HepG2 (cell line): ENCODE results near the gene NPBWR2. TPM values are rescaled to one million over a fixed set of nuclear protein-coding genes. Genes with fewer than 3 reads are reported as not detected.

Source experiments
- HNRNPK ChIP-seq: fragments of 200-400 bp; formaldehyde crosslinking; IDR thresholded peaks from 2 replicates; pipeline ENCODE4 v1.6.1; 2018; ENCODE audit warnings: low read length, low read depth, moderate library complexity, mild to moderate bottlenecking; ENCODE audit not compliant: poor library complexity, severe bottlenecking
- KDM2A ChIP-seq: sonication (generic); formaldehyde crosslinking; IDR thresholded peaks from 2 replicates; pipeline ENCODE4 v1.4.0; 2020; ENCODE audit warnings: low read depth, missing genetic modification reagents, borderline replicate concordance
- KDM5B ChIP-seq: sonication (generic); formaldehyde crosslinking; IDR thresholded peaks from 2 replicates; pipeline ENCODE4 v1.4.0; 2020; ENCODE audit warnings: missing genetic modification reagents, mild to moderate bottlenecking, borderline replicate concordance
- KMT2B ChIP-seq: IDR thresholded peaks from 2 replicates; pipeline ENCODE4 v1.6.1; 2016; ENCODE audit warnings: missing genetic modification reagents, missing compliant biosample characterization
- MXD4 ChIP-seq: IDR thresholded peaks from 2 replicates; pipeline ENCODE4 v1.6.1; 2016; ENCODE audit warnings: mild to moderate bottlenecking, missing biosample characterization, missing genetic modification reagents
- PAX8 ChIP-seq: sonication (generic); formaldehyde crosslinking; IDR thresholded peaks from 2 replicates; pipeline ENCODE4 v1.8.0; 2022; ENCODE audit warnings: mild to moderate bottlenecking, missing genetic modification reagents, borderline replicate concordance
- PHF21A ChIP-seq: sonication (generic); formaldehyde crosslinking; IDR thresholded peaks from 2 replicates; pipeline ENCODE4 v1.5.0; 2020; ENCODE audit warnings: mild to moderate bottlenecking, missing genetic modification reagents
- RARA ChIP-seq: IDR thresholded peaks from 2 replicates; pipeline ENCODE4 v1.6.1; 2016; ENCODE audit warnings: missing genetic modification reagents, missing compliant biosample characterization
- SMAD3 ChIP-seq: sonication (generic); formaldehyde crosslinking; IDR thresholded peaks from 2 replicates; pipeline ENCODE4 v1.4.0; 2020; ENCODE audit warnings: missing genetic modification reagents
- ZFP41 ChIP-seq: sonication (generic); formaldehyde crosslinking; IDR thresholded peaks from 2 replicates; pipeline ENCODE4 v1.4.0; 2020; ENCODE audit warnings: mild to moderate bottlenecking, missing genetic modification reagents, borderline replicate concordance
- ZFP90 ChIP-seq: sonication (generic); formaldehyde crosslinking; IDR thresholded peaks from 2 replicates; pipeline ENCODE4 v1.8.0; 2022; ENCODE audit warnings: missing genetic modification reagents, mild to moderate bottlenecking, inconsistent platforms, borderline replicate concordance
- ZFYVE20 ChIP-seq: sonication (generic); formaldehyde crosslinking; IDR thresholded peaks from 2 replicates; pipeline ENCODE4 v1.8.0; 2023; ENCODE audit warnings: low read depth, mild to moderate bottlenecking, moderate library complexity, missing genetic modification reagents, borderline replicate concordance
- ZNF12 ChIP-seq: sonication (generic); formaldehyde crosslinking; IDR thresholded peaks from 2 replicates; pipeline ENCODE4 v1.5.0; 2020; ENCODE audit warnings: missing genetic modification reagents
- ZNF143 ChIP-seq: sonication (generic); formaldehyde crosslinking; IDR thresholded peaks from 2 replicates; pipeline ENCODE4 v1.4.0; 2020; ENCODE audit warnings: missing genetic modification reagents
- ZNF274 ChIP-seq: sonication (generic); formaldehyde crosslinking; IDR thresholded peaks from 2 replicates; pipeline ENCODE4 v1.5.1; 2020; ENCODE audit warnings: mild to moderate bottlenecking, missing genetic modification reagents
- ZNF317 ChIP-seq: sonication (generic); formaldehyde crosslinking; IDR thresholded peaks from 2 replicates; pipeline ENCODE4 v1.5.0; 2020; ENCODE audit warnings: mild to moderate bottlenecking, missing genetic modification reagents
- ZNF350 ChIP-seq: sonication (generic); formaldehyde crosslinking; IDR thresholded peaks from 2 replicates; pipeline ENCODE4 v1.4.0; 2020; ENCODE audit warnings: mild to moderate bottlenecking, low read depth, missing genetic modification reagents, borderline replicate concordance
- ZNF605 ChIP-seq: sonication (generic); formaldehyde crosslinking; IDR thresholded peaks from 2 replicates; pipeline ENCODE4 v1.8.0; 2022; ENCODE audit warnings: mild to moderate bottlenecking, missing genetic modification reagents
- polyA plus RNA-seq, 8 experiments: library from polyadenylated mRNA; depleted of rRNA in 3 of 8; stranded (reverse) in 7 of 8; unstranded in 1 of 8; fragments of >200 nt; fragmentation: Illumina TruSeq in 4 of 8; extraction: Trizol in 4 of 8; gene quantifications; 2 replicates each; pipeline versions ENCODE4 v1.2.1 to v1.2.3, GENCODE V29; 2011 to 2016; ENCODE audit warnings: low read depth in 4 of 8, missing spikeins in 1 of 8, mixed read lengths in 1 of 8; ENCODE audit not compliant: insufficient read depth in 1 of 8
- total RNA-seq, 5 experiments: library from RNA; depleted of rRNA; stranded (reverse); fragments of >200 nt; fragmentation: Illumina TruSeq; extraction: Trizol; gene quantifications; 2 replicates each; pipeline ENCODE4 v1.2.3, GENCODE V29; 2016; ENCODE audit warnings: low read depth in 1 of 5
- TF ChIP-seq, protein P1 (sequence below): sonication (generic); formaldehyde crosslinking; IDR thresholded peaks from 2 replicates; pipeline ENCODE4 v1.4.0; 2020; ENCODE audit warnings: missing genetic modification reagents
- TF ChIP-seq, protein P2 (sequence below): IDR thresholded peaks from 2 replicates; pipeline ENCODE4 v1.6.1; 2016; ENCODE audit warnings: missing genetic modification reagents, missing compliant biosample characterization
- TF ChIP-seq, protein P3 (sequence below): sonication (generic); formaldehyde crosslinking; IDR thresholded peaks from 2 replicates; pipeline ENCODE4; 2020; ENCODE audit warnings: missing genetic modification reagents, mild to moderate bottlenecking, borderline replicate concordance
- TF ChIP-seq, protein P4 (sequence below): IDR thresholded peaks from 2 replicates; pipeline ENCODE4 v1.6.1; 2012; ENCODE audit warnings: inconsistent platforms

Gene NPBWR2
- total and polyA plus RNA-seq, 2 of the 13 experiments (the other 11 are each of a cell fraction or from before 2014, with no cell fraction given): not detected

DNA sequence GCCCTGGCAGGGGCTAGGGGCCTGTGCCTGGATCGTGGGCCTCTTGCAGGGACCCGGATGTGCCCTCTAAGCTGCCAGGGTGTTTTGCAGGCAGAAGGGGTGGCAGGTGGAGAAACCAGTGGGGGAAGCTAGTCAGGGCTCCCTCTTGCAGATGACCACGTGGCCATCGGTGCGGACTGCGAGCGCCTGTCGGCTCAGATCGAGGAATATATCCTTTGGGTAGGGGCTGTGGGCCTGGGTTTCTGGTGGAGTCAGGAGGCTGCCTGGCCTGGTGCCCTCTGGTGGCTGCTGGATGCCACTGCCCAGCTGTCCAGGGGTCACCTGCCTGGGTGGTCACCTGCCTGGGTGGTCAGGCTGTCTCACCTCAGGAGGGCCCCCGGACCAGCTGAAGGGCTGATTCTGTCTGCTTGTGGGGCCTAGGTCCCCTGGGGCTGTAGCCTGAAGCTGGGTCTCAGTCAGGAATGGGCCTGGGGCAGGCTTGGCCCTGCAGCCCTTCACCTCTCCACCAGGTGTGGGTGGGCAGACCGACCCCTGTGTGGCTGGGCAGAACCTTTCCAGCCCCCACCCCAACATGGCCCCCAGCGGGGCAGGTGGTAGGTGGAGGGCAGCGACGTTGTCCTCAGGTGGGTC is 37.6 kb downstream of the NPBWR2 start (continued):
- peak; percentile 74; the same call in 1 of the 2 replicates for TF ChIP-seq ZNF350 (CRISPR knock-in tag)
- peak; percentile 55; the same call in 1 of the 2 replicates for TF ChIP-seq ZFYVE20
- TF ChIP-seq, protein P1, sequence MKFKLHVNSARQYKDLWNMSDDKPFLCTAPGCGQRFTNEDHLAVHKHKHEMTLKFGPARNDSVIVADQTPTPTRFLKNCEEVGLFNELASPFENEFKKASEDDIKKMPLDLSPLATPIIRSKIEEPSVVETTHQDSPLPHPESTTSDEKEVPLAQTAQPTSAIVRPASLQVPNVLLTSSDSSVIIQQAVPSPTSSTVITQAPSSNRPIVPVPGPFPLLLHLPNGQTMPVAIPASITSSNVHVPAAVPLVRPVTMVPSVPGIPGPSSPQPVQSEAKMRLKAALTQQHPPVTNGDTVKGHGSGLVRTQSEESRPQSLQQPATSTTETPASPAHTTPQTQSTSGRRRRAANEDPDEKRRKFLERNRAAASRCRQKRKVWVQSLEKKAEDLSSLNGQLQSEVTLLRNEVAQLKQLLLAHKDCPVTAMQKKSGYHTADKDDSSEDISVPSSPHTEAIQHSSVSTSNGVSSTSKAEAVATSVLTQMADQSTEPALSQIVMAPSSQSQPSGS: peak; percentile 76; the same call in 1 of the 2 replicates
- TF ChIP-seq SMAD3 (CRISPR knock-in tag): 0 out of 2 replicates have a peak, but pooled peaks have one; percentile 55
- no peak for TF ChIP-seq PHF21A (CRISPR knock-in tag)
- no peak for TF ChIP-seq HNRNPK
- no peak for TF ChIP-seq ZNF12 (CRISPR knock-in tag)
- TF ChIP-seq PAX8: no peak
- TF ChIP-seq MXD4 (CRISPR knock-in tag): 0 out of 2 replicates have a peak, but pooled peaks have one; percentile 36
- TF ChIP-seq, protein P2, sequence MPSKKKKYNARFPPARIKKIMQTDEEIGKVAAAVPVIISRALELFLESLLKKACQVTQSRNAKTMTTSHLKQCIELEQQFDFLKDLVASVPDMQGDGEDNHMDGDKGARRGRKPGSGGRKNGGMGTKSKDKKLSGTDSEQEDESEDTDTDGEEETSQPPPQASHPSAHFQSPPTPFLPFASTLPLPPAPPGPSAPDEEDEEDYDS: 0 out of 2 replicates have a peak, but pooled peaks have one; percentile 27
- TF ChIP-seq ZFP41 (CRISPR knock-in tag): no peak
- TF ChIP-seq ZNF317 (CRISPR knock-in tag): peak; percentile 65; the same call in 1 of the 2 replicates
- no peak for TF ChIP-seq ZFP90 (CRISPR knock-in tag)
- TF ChIP-seq RARA (CRISPR knock-in tag): peak; percentile 41; the same call in 1 of the 2 replicates
- TF ChIP-seq ZNF605 (CRISPR knock-in tag): peak; percentile 32; the same call in 1 of the 2 replicates
- peak; percentile 68; the same call in 1 of the 2 replicates for TF ChIP-seq KDM2A (CRISPR knock-in tag)
- TF ChIP-seq KMT2B (CRISPR knock-in tag): peak; percentile 55
- peak; percentile 40 for TF ChIP-seq KDM5B (CRISPR knock-in tag)
- TF ChIP-seq, protein P3, sequence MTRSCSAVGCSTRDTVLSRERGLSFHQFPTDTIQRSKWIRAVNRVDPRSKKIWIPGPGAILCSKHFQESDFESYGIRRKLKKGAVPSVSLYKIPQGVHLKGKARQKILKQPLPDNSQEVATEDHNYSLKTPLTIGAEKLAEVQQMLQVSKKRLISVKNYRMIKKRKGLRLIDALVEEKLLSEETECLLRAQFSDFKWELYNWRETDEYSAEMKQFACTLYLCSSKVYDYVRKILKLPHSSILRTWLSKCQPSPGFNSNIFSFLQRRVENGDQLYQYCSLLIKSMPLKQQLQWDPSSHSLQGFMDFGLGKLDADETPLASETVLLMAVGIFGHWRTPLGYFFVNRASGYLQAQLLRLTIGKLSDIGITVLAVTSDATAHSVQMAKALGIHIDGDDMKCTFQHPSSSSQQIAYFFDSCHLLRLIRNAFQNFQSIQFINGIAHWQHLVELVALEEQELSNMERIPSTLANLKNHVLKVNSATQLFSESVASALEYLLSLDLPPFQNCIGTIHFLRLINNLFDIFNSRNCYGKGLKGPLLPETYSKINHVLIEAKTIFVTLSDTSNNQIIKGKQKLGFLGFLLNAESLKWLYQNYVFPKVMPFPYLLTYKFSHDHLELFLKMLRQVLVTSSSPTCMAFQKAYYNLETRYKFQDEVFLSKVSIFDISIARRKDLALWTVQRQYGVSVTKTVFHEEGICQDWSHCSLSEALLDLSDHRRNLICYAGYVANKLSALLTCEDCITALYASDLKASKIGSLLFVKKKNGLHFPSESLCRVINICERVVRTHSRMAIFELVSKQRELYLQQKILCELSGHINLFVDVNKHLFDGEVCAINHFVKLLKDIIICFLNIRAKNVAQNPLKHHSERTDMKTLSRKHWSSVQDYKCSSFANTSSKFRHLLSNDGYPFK (CRISPR knock-in tag): peak; percentile 33; the same call in 1 of the 2 replicates
- TF ChIP-seq, protein P4, sequence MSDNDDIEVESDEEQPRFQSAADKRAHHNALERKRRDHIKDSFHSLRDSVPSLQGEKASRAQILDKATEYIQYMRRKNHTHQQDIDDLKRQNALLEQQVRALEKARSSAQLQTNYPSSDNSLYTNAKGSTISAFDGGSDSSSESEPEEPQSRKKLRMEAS: peak; percentile 74
- TF ChIP-seq ZNF274 (CRISPR knock-in tag): 0 out of 2 replicates have a peak, but pooled peaks have one; percentile 23
- no peak for TF ChIP-seq ZNF143 (CRISPR knock-in tag)
